ENCODE data around the gene USP17L5.
"Not testable (repeated sequence)": the region's sequence is repeated elsewhere in the genome, so short reads cannot be mapped to it uniquely, and the experiment has no call there.

DNA sequence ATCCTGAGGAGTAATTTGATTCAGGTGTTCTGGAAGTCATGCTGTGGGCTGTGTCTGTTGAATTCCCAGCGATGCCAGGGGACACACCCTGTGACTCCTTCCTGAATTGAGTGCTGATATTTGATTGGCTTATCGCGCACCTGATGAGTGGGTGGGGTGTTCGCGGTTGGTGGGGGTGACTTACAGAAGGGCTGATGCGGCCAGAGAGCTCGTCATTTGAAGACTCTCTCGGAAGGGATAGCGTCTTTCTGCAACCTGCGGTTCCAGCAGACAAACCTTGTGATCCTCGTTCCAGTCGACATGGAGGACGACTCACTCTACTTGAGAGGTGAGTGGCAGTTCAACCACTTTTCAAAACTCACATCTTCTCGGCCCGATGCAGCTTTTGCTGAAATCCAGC lies 14.1 kb downstream of the USP17L5 start, which contains the start of gene USP17L29:
- TF ChIP-seq POLR2AphosphoS5 (IDR thresholded peaks at IDR 0.05): not testable (repeated sequence)
- TF ChIP-seq, protein P1, sequence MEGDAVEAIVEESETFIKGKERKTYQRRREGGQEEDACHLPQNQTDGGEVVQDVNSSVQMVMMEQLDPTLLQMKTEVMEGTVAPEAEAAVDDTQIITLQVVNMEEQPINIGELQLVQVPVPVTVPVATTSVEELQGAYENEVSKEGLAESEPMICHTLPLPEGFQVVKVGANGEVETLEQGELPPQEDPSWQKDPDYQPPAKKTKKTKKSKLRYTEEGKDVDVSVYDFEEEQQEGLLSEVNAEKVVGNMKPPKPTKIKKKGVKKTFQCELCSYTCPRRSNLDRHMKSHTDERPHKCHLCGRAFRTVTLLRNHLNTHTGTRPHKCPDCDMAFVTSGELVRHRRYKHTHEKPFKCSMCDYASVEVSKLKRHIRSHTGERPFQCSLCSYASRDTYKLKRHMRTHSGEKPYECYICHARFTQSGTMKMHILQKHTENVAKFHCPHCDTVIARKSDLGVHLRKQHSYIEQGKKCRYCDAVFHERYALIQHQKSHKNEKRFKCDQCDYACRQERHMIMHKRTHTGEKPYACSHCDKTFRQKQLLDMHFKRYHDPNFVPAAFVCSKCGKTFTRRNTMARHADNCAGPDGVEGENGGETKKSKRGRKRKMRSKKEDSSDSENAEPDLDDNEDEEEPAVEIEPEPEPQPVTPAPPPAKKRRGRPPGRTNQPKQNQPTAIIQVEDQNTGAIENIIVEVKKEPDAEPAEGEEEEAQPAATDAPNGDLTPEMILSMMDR (IDR thresholded peaks at IDR 0.05 in 8 of 11, conservative IDR thresholded peaks at IDR 0.05 in 3 of 11): not testable (repeated sequence)
